HK-2 (cell line): ENCODE measurements around the gene FAR2.
"Not testable (repeated sequence)": the region's sequence is repeated elsewhere in the genome, so short reads cannot be mapped to it uniquely, and the experiment has no call there.

Source experiments
- DNase-seq: peaks from one replicate; pipeline ENCODE4 v3.0.0-alpha.2; 2018; ENCODE audit not compliant: unreplicated experiment

The FAR2 gene

GRCh38 chr12:29278673-29279420 is 129.8 kb downstream of the FAR2 start:
- no peak for DNase-seq

- no peak for DNase-seq
Observed at GRCh38 chr12:29281371-29282005, 132.4 kb downstream of the FAR2 start.

- DNase-seq: no peak
Observed at GRCh38 chr12:29282031-29282816, 133.1 kb downstream of the FAR2 start.

GRCh38 chr12:29283969-29284700 is 135.1 kb downstream of the FAR2 start:
- DNase-seq: no peak

- no peak for DNase-seq
Observed at GRCh38 chr12:29286081-29286790, 137.2 kb downstream of the FAR2 start.

- DNase-seq: no peak
Observed at GRCh38 chr12:29287622-29288021, 138.5 kb downstream of the FAR2 start.

GRCh38 chr12:29288031-29288430 is 139.0 kb downstream of the FAR2 start:
- no peak for DNase-seq

- DNase-seq: not testable (repeated sequence)
Observed at GRCh38 chr12:29290475-29290874, 141.4 kb downstream of the FAR2 start.

- DNase-seq: no peak
Observed at GRCh38 chr12:29291226-29291625, 142.1 kb downstream of the FAR2 start.

- no peak for DNase-seq
Observed at GRCh38 chr12:29299633-29300032, 150.6 kb downstream of the FAR2 start.

GRCh38 chr12:29301114-29301513 is 152.0 kb downstream of the FAR2 start:
- DNase-seq: no peak

- no peak for DNase-seq
Observed at GRCh38 chr12:29304388-29304787, 155.3 kb downstream of the FAR2 start.

- DNase-seq: no peak
Observed at GRCh38 chr12:29306266-29306665, 157.2 kb downstream of the FAR2 start.

- DNase-seq: no peak
Observed at GRCh38 chr12:29306682-29307081, 157.6 kb downstream of the FAR2 start.

- no peak for DNase-seq
Observed at GRCh38 chr12:29309320-29309902, 160.3 kb downstream of the FAR2 start.

GRCh38 chr12:29310899-29311298 is 161.8 kb downstream of the FAR2 start:
- DNase-seq: no peak

- no peak for DNase-seq
Observed at GRCh38 chr12:29314416-29314815, 165.3 kb downstream of the FAR2 start.

- DNase-seq: no peak
Observed at GRCh38 chr12:29316752-29317151, 167.7 kb downstream of the FAR2 start.

GRCh38 chr12:29317556-29318363 is 168.7 kb downstream of the FAR2 start:
- peak; percentile 6 for DNase-seq
